ENCODE measurements around the gene SORCS3.

The SORCS3 gene

DNA sequence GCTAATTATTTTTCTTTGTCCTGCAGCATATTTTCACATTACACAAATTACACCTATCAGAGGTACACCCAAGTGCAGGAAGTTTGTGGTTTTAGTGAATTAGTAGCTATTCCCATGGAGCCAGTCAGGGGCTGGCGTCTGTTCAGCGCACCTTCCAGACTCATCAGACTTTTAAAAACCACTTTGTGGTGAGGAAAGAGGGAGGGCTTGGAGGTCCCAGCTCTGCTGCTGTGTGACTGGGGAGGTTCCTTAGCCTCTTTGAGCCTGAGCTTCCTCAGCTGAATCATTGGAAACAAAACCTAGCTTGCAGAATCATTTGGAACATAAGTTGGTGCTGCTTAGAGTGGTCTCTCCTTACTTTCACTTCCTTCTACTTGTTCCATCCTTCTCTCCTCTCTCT lies 175.4 kb downstream of the SORCS3 start:
- DNase-seq (ENCODE audit: low read depth in 1 of 2, low spot score in 1 of 2) = no peak
- H3K27me3 ChIP-seq (ENCODE audit: insufficient read depth, poor library complexity, severe bottlenecking) = no peaks in the 10 kb centered on the region
- H3K4me3 ChIP-seq (replicated peaks; ENCODE audit: insufficient read depth, low read length) = no peak overlapping the region
- no peak for TF ChIP-seq GABPA (IDR thresholded peaks at IDR 0.05; ENCODE audit: low read depth)
- no peak overlapping the region for H3K27ac ChIP-seq (replicated peaks)

DNA sequence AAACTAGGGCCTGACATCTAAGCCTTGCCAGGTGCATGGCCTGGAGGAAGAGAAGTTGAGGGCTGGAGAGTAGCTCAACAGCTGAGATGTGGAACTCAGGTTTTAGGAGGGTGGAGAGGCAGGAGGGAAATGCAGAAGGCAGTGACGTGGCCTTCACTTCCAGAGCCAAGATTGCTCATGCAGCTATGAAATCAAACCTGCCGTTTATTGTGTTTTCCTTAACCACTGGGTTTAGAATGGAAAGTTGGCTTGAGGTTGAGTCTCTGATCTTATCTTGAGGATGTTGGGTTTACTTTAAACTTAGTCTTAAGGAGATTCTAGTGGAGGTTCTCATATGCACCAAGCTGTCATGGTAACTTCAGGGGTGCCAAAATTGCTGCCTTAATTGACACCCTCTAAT lies 178.6 kb downstream of the SORCS3 start:
- TF ChIP-seq SPI1 (IDR thresholded peaks at IDR 0.05; ENCODE audit: borderline replicate concordance, low read depth) (no peak), GABPA (IDR thresholded peaks at IDR 0.05; ENCODE audit: low read depth) (no peak), POLR2AphosphoS5 (IDR thresholded peaks at IDR 0.05; ENCODE audit: low read depth) (no peak)
- TF ChIP-seq, protein P1, sequence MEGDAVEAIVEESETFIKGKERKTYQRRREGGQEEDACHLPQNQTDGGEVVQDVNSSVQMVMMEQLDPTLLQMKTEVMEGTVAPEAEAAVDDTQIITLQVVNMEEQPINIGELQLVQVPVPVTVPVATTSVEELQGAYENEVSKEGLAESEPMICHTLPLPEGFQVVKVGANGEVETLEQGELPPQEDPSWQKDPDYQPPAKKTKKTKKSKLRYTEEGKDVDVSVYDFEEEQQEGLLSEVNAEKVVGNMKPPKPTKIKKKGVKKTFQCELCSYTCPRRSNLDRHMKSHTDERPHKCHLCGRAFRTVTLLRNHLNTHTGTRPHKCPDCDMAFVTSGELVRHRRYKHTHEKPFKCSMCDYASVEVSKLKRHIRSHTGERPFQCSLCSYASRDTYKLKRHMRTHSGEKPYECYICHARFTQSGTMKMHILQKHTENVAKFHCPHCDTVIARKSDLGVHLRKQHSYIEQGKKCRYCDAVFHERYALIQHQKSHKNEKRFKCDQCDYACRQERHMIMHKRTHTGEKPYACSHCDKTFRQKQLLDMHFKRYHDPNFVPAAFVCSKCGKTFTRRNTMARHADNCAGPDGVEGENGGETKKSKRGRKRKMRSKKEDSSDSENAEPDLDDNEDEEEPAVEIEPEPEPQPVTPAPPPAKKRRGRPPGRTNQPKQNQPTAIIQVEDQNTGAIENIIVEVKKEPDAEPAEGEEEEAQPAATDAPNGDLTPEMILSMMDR (IDR thresholded peaks at IDR 0.05; ENCODE audit: insufficient read depth, low read length) = no peak
- TF ChIP-seq, protein P2, sequence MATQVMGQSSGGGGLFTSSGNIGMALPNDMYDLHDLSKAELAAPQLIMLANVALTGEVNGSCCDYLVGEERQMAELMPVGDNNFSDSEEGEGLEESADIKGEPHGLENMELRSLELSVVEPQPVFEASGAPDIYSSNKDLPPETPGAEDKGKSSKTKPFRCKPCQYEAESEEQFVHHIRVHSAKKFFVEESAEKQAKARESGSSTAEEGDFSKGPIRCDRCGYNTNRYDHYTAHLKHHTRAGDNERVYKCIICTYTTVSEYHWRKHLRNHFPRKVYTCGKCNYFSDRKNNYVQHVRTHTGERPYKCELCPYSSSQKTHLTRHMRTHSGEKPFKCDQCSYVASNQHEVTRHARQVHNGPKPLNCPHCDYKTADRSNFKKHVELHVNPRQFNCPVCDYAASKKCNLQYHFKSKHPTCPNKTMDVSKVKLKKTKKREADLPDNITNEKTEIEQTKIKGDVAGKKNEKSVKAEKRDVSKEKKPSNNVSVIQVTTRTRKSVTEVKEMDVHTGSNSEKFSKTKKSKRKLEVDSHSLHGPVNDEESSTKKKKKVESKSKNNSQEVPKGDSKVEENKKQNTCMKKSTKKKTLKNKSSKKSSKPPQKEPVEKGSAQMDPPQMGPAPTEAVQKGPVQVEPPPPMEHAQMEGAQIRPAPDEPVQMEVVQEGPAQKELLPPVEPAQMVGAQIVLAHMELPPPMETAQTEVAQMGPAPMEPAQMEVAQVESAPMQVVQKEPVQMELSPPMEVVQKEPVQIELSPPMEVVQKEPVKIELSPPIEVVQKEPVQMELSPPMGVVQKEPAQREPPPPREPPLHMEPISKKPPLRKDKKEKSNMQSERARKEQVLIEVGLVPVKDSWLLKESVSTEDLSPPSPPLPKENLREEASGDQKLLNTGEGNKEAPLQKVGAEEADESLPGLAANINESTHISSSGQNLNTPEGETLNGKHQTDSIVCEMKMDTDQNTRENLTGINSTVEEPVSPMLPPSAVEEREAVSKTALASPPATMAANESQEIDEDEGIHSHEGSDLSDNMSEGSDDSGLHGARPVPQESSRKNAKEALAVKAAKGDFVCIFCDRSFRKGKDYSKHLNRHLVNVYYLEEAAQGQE (IDR thresholded peaks at IDR 0.05; ENCODE audit: insufficient replicate concordance, low read depth) = no peak
- H3K27ac ChIP-seq (replicated peaks) = no peak overlapping the region
- H3K4me3 ChIP-seq (replicated peaks; ENCODE audit: insufficient read depth, low read length) = no peak overlapping the region
- no peak for DNase-seq (ENCODE audit: low read depth in 1 of 2, low spot score in 1 of 2)
- no peaks in the 10 kb centered on the region for H3K27me3 ChIP-seq (ENCODE audit: insufficient read depth, poor library complexity, severe bottlenecking)

DNA sequence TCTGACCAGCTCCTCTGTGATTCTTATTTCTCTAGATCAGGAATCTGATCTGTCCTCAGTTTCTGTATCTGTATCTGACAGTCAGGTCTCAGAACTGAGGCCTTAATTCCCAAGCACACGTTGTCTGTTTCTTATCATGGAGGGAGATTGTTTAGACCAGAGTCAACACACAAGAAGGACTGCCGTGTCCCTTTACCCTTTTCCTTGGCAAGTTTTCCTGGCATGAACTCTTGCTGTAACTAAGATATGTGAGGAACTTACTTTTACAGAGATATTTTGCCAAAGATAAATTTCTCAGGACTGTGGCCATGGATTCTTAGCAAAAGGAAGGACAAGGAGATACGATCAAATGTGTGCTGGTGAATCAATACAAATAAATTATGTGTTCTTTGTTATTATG lies 181.0 kb downstream of the SORCS3 start:
- Histone ChIP-seq H3K27ac (replicated peaks) (no peak overlapping the region), H3K27me3 (ENCODE audit: insufficient read depth, poor library complexity, severe bottlenecking) (no peaks in the 10 kb centered on the region), H3K4me3 (replicated peaks; ENCODE audit: insufficient read depth, low read length) (no peak overlapping the region)
- no peak for DNase-seq (ENCODE audit: low read depth in 1 of 2, low spot score in 1 of 2)
- TF ChIP-seq POLR2AphosphoS5 (IDR thresholded peaks at IDR 0.05; ENCODE audit: low read depth) (no peak), SPI1 (IDR thresholded peaks at IDR 0.05; ENCODE audit: borderline replicate concordance, low read depth) (no peak), GABPA (IDR thresholded peaks at IDR 0.05; ENCODE audit: low read depth) (no peak)
- TF ChIP-seq, protein P1 (IDR thresholded peaks at IDR 0.05; ENCODE audit: insufficient read depth, low read length) = no peak
- TF ChIP-seq, protein P2 (IDR thresholded peaks at IDR 0.05; ENCODE audit: insufficient replicate concordance, low read depth) = no peak

DNA sequence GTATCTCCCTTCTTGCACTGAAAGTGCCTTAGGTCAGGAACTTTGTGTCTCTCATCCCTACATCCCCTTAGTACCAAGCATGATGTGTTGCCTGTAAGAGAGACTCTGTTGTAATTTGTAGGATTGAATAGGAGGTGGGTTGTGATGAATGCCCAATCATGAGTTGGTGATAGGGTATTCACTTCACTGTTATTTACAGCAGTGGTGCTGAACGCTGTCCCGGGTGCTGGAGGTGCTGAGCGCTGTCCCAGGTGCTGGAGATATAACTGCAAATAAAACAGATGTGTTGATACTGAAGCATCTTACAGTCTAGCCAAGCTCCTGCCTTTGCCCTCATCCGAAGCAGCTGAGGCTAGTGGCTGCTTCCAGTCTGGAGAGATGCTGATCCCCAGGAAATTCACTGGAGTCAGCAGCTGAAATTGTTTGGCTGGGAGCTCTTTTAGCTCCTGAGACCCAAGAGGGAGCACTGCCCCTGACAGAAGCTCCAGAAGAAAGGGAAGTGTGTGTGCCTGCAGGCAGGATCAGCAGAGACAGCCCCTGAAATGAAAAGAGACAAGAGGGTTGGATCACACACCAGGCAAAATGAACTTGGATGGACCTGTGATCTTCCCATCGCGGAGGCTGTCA lies 183.4 kb downstream of the SORCS3 start:
- Histone ChIP-seq H3K4me3 (replicated peaks; ENCODE audit: insufficient read depth, low read length) (no peak overlapping the region), H3K27me3 (ENCODE audit: insufficient read depth, poor library complexity, severe bottlenecking) (no peaks in the 10 kb centered on the region), H3K27ac (replicated peaks) (no peak overlapping the region)
- TF ChIP-seq, protein P2 (IDR thresholded peaks at IDR 0.05; ENCODE audit: insufficient replicate concordance, low read depth) = peak; percentile 100
- TF ChIP-seq, protein P1 (IDR thresholded peaks at IDR 0.05; ENCODE audit: insufficient read depth, low read length) = no peak
- DNase-seq (ENCODE audit: low read depth in 1 of 2, low spot score in 1 of 2) = peak in 1 of 2 experiments; percentile 20

All from HL-60 (cell line).